ENCODE data around the gene IHH.
A peak's percentile ranks its signal among the peaks of the same experiment; 100 is the strongest.

Gene IHH

GRCh38 chr2:219060821-219061791 is at the start of gene IHH:
TSS of gene IHH (minus strand) at chr2:219060921. CDS start at chr2:219060467, 454 bp downstream.
- DNase-seq (ENCODE audit: low read depth) = no peak

GRCh38 chr2:219109471-219109870 is 48.8 kb upstream of the IHH start:
- no peak for DNase-seq (ENCODE audit: low read depth)

GRCh38 chr2:219107758-219108157 is 47.0 kb upstream of the IHH start:
- no peak for DNase-seq (ENCODE audit: low read depth)

GRCh38 chr2:219106251-219106650 is 45.5 kb upstream of the IHH start:
- DNase-seq (ENCODE audit: low read depth) = no peak

GRCh38 chr2:219104107-219105035 is 43.6 kb upstream of the IHH start:
- DNase-seq (ENCODE audit: low read depth) = no peak

GRCh38 chr2:219099329-219099728 is 38.6 kb upstream of the IHH start:
- DNase-seq (ENCODE audit: low read depth) = peak; percentile 72

GRCh38 chr2:219095406-219095935 is 34.8 kb upstream of the IHH start:
- DNase-seq (ENCODE audit: low read depth) = no peak

GRCh38 chr2:219094171-219094570 is 33.5 kb upstream of the IHH start:
- no peak for DNase-seq (ENCODE audit: low read depth)

- DNase-seq (ENCODE audit: low read depth) = no peak
Measured at GRCh38 chr2:219090436-219091299, 29.9 kb upstream of the IHH start.

- no peak for DNase-seq (ENCODE audit: low read depth)
Measured at GRCh38 chr2:219089330-219089729, 28.6 kb upstream of the IHH start.

- no peak for DNase-seq (ENCODE audit: low read depth)
Measured at GRCh38 chr2:219087848-219088247, 27.1 kb upstream of the IHH start.

GRCh38 chr2:219087361-219087760 is 26.6 kb upstream of the IHH start:
- no peak for DNase-seq (ENCODE audit: low read depth)

- DNase-seq (ENCODE audit: low read depth) = no peak
Measured at GRCh38 chr2:219086196-219086595, 25.5 kb upstream of the IHH start.

GRCh38 chr2:219084791-219085190 is 24.1 kb upstream of the IHH start:
- DNase-seq (ENCODE audit: low read depth) = no peak

- DNase-seq (ENCODE audit: low read depth) = no peak
Measured at GRCh38 chr2:219082332-219082958, 21.7 kb upstream of the IHH start.

- no peak for DNase-seq (ENCODE audit: low read depth)
Measured at GRCh38 chr2:219081701-219082331, 21.1 kb upstream of the IHH start.

GRCh38 chr2:219081096-219081495 is 20.4 kb upstream of the IHH start:
- no peak for DNase-seq (ENCODE audit: low read depth)

GRCh38 chr2:219079417-219079816 is 18.7 kb upstream of the IHH start:
- no peak for DNase-seq (ENCODE audit: low read depth)

GRCh38 chr2:219078951-219079350 is 18.2 kb upstream of the IHH start:
- DNase-seq (ENCODE audit: low read depth) = no peak

GRCh38 chr2:219078126-219078525 is 17.4 kb upstream of the IHH start:
- no peak for DNase-seq (ENCODE audit: low read depth)
